HG03469 (cell line): ENCODE data around the gene KCNIP4.

Experiments used
- ATAC-seq: cut with Tn5 transposase; IDR thresholded peaks from one replicate; pipeline ENCODE4 v1.9.1; 2021; ENCODE audit warnings: mild to moderate bottlenecking, moderate library complexity, moderate number of reproducible peaks; ENCODE audit not compliant: unreplicated experiment

The KCNIP4 gene

GRCh38 chr4:21901831-21902230, 46.7 kb downstream of the KCNIP4 start:
- ATAC-seq: no peak

GRCh38 chr4:21901281-21901680, 47.3 kb downstream of the KCNIP4 start:
- ATAC-seq: no peak

GRCh38 chr4:21900211-21900610, 48.4 kb downstream of the KCNIP4 start:
- no peak for ATAC-seq

- ATAC-seq: no peak
Measured at GRCh38 chr4:21898101-21898500, 50.5 kb downstream of the KCNIP4 start.

- ATAC-seq: no peak
Measured at GRCh38 chr4:21896767-21897166, 51.8 kb downstream of the KCNIP4 start.

GRCh38 chr4:21893136-21893535, 55.4 kb downstream of the KCNIP4 start:
- no peak for ATAC-seq

- ATAC-seq: no peak
Measured at GRCh38 chr4:21890231-21890630, 58.3 kb downstream of the KCNIP4 start.

- no peak for ATAC-seq
Measured at GRCh38 chr4:21888195-21888976, 60.2 kb downstream of the KCNIP4 start.

- no peak for ATAC-seq
Measured at GRCh38 chr4:21887481-21887880, 61.1 kb downstream of the KCNIP4 start.

- ATAC-seq: no peak
Measured at GRCh38 chr4:21885770-21886169, 62.8 kb downstream of the KCNIP4 start.

- ATAC-seq: no peak
Measured at GRCh38 chr4:21885241-21885640, 63.3 kb downstream of the KCNIP4 start.

- ATAC-seq: no peak
Measured at GRCh38 chr4:21884615-21885014, 64.0 kb downstream of the KCNIP4 start.

GRCh38 chr4:21882051-21882839, 66.3 kb downstream of the KCNIP4 start:
- ATAC-seq: no peak

- no peak for ATAC-seq
Measured at GRCh38 chr4:21879187-21879586, 69.4 kb downstream of the KCNIP4 start.

- ATAC-seq: no peak
Measured at GRCh38 chr4:21876711-21877110, 71.9 kb downstream of the KCNIP4 start.

GRCh38 chr4:21873145-21873544, 75.4 kb downstream of the KCNIP4 start:
- no peak for ATAC-seq

GRCh38 chr4:21872101-21872500, 76.5 kb downstream of the KCNIP4 start:
- no peak for ATAC-seq

GRCh38 chr4:21869978-21870745, 78.4 kb downstream of the KCNIP4 start:
- ATAC-seq: no peak

GRCh38 chr4:21864686-21865085, 83.9 kb downstream of the KCNIP4 start:
- ATAC-seq: no peak

- no peak for ATAC-seq
Measured at GRCh38 chr4:21862917-21863316, 85.7 kb downstream of the KCNIP4 start.

- ATAC-seq: no peak
Measured at GRCh38 chr4:21858971-21859370, 89.6 kb downstream of the KCNIP4 start.
